GM18873 (cell line): ENCODE data around the gene SH3BP1.
"Not testable (repeated sequence)": the region's sequence is repeated elsewhere in the genome, so short reads cannot be mapped to it uniquely, and the experiment has no call there.

Experiments used
- ATAC-seq: cut with Tn5 transposase; IDR thresholded peaks from one replicate; pipeline ENCODE4 v1.9.1; 2021; ENCODE audit warnings: mild to moderate bottlenecking, moderate library complexity, moderate number of reproducible peaks; ENCODE audit not compliant: unreplicated experiment, low FRiP score

Gene SH3BP1

GRCh38 chr22:37633089-37633624 lies 6.3 kb upstream of the SH3BP1 start:
- ATAC-seq: peak; percentile 59

GRCh38 chr22:37633625-37634416 lies 5.6 kb upstream of the SH3BP1 start:
- peak; percentile 28 for ATAC-seq

DNA sequence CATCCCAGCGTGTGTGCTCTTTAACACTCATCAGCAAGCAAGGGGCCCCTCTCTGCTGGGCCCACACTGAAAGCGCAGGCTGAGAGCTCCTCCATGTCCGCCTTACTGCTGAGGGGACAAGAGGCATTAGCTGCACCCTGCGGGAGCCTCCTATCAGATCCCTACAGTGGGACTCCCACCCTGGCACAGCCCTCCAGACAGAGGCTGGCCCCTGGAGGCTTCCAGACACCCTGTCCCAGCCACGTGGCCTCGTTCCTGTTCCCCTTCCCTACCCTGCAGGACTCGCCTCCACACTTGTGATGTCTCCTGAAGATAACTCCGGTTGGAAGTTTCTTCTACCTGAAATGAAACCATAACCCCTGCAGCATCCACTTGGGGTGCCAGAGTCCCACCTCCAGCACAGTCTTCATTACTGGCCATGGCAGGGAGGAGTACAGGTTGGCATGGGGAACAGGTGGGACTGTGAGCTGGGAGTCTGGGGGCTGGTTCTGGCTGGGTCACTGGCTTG lies 5.0 kb upstream of the SH3BP1 start:
- no peak for ATAC-seq

- ATAC-seq: no peak
Observed at GRCh38 chr22:37635157-37635556, 4.3 kb upstream of the SH3BP1 start.

DNA sequence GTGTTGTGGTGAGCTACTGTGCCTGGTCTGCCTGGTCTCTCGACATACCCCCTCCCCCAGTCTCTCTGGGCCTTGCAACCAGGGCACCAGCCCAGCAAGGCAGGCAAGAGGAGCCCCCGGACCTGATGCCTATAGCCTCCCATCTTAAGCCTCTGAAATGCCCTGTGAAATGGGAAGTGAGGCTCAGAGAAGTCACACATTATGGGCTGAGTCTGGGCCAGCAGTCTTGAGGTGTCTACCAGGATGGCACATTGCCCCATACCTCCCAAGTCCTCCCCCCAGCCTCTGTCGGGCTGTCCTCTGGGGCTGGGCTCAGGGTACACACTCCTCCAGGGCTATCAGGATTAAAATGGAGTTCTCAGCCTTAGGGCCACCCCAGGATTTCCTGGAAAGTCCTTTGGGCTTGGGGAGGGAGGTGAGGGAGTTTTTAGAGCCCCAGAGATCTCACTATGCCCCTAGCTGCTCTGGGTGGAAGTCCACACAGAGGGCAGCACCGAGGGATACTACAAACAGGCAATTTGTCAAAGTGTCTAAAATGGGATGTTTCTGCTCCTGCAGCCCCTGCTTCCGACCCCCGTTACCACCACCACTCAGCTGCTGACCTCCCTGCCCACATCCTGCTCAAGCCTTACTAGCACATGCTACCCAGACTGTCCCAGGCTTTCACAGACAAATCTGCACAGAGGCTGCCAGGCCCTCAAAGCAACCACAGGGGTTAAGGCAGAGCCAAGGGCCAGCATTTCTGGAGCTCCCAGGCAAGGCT lies 3.1 kb upstream of the SH3BP1 start:
- no peak for ATAC-seq

GRCh38 chr22:37636949-37637273 lies 2.6 kb upstream of the SH3BP1 start:
- ATAC-seq: no peak

- no peak for ATAC-seq
Observed at GRCh38 chr22:37638391-37639069, 939 bp upstream of the SH3BP1 start.

GRCh38 chr22:37639771-37640590 lies 512 bp downstream of the SH3BP1 start:
- ATAC-seq: no peak

DNA sequence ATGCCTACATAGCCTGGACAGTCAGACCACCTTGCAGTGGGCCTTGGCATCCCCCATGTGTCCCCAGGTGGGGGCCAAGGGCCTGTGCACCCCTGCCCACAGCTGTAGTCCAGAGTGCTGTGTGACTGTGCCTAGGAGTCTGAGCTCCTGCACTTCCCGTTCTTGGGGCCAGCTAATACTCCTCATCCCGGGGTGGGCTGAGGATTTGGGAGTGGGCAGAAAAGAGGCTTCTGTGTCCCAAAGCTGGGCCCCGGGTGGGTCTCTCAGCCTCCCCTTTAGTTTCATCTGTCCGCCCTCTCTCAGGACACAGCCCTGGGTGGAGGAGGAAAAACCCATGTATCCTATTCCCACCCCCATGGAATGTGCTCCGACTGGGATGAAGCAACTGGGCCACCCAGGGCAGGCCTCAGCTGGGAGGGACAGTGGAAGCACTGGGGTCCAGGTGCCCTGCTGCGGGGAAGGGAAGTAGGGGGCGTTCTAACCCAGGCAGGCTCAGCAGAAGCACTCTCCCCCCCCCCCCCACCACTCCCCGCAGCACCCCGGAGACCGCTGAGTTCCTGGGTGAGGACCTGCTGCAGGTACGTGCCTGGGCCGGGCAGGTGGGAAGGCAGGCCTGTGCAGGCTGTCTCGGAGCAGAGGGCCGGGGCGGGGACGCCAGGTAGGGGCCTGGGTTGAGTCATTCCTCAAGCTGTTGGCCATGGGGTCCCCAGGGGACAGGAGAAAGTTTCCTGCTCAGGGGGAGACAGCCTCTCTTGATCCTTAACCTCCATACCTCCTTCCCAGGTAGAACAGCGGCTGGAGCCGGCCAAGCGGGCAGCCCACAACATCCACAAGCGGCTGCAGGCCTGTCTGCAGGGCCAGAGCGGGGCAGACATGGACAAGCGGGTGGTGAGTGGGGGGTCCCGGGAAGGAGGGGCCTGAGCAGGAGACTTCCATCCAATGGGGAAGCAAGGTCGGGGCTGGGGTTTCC lies 1.4 kb downstream of the SH3BP1 start:
- ATAC-seq: no peak

GRCh38 chr22:37641561-37641949 lies 2.1 kb downstream of the SH3BP1 start:
- ATAC-seq: no peak

- ATAC-seq: no peak
Observed at GRCh38 chr22:37643225-37643847, 3.9 kb downstream of the SH3BP1 start.

DNA sequence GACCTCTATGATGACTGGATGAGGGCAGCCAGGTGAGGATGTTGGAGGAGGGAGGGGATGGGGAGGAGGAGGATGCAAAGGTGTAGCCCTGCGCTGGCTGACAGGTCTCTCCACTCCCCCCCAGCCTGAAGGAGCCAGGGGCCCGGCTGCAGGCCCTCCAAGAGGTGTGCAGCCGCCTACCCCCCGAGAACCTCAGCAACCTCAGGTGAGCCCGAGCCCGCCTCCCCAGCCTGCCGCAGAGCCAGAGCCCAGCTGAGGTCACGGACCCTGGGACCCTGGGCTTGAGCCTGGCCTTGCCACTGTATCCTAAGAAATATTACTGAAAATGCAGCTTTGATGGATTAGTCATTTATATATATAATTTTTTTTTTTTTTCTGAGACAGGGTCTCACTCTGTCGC lies 7.8 kb downstream of the SH3BP1 start:
- no peak for ATAC-seq

DNA sequence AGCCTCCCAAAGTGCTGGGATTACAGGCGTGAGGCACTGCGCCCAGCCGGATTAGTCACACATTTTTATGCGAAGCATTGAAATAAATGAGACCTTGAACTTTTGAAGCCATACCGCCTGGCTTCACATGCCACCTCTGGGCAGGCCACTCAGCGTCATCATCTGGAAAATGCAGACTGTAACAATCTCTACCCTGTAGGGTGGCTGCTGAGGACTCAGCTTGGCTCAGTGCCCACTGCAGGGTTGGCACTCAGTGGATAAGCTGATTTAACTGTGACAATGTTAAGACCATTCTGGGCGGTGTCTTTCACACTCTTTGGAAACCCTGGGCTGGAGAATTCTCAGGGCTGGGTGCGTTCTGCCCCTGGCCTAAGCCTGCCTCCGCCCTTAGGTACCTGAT lies 8.5 kb downstream of the SH3BP1 start:
- no peak for ATAC-seq

- no peak for ATAC-seq
Observed at GRCh38 chr22:37650463-37651136, 11.1 kb downstream of the SH3BP1 start.

- ATAC-seq: no peak
Observed at GRCh38 chr22:37654563-37655251, 15.2 kb downstream of the SH3BP1 start.

GRCh38 chr22:37655252-37655563 lies 15.7 kb downstream of the SH3BP1 start:
- no peak for ATAC-seq

DNA sequence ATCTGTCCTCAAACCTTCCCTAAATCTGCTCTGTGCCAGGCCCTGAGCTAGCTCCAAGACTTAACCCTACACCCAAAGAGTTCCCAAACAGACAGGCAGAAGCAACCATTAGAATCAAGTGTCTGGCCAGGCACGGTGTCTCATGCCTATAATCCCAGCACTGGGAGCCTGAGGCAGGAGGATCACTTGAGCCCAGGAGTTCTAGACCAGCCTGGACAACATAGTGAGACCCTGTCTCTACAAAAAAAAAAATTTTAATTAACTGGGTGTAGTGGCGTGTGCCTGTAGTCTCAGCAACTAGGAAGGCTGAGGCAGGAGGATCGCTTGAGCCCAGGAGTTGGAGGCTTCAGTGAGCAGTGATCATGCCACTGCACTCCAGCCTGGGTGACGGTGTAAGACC lies 17.1 kb downstream of the SH3BP1 start:
- not testable (repeated sequence) for ATAC-seq
